H1 (cell line): ENCODE data around the gene DYNC1LI1. TPM values are rescaled to one million over a fixed set of nuclear protein-coding genes. Genes with fewer than 3 reads are reported as not detected.

Experiments used
- BCL11A ChIP-seq, 2 experiments: IDR thresholded peaks; one replicate each; pipeline ENCODE4 v1.6.1; 2011; ENCODE audit warnings: low read depth in 2 of 2, low read length in 2 of 2, mild to moderate bottlenecking in 2 of 2
- GABPA ChIP-seq: IDR thresholded peaks from 2 replicates; pipeline ENCODE4 v1.6.1; 2011; ENCODE audit warnings: mild to moderate bottlenecking, low read length, moderate library complexity, borderline replicate concordance; ENCODE audit not compliant: insufficient read depth
- POU5F1 ChIP-seq: IDR thresholded peaks from 2 replicates; pipeline ENCODE4 v1.6.1; 2011; ENCODE audit warnings: low read depth, mild to moderate bottlenecking, low read length, moderate library complexity
- TAF7 ChIP-seq: optimal IDR thresholded peaks from 2 replicates; pipeline ENCODE3; 2011; ENCODE audit warnings: low read depth, mild to moderate bottlenecking, inconsistent platforms, low read length, moderate library complexity, borderline replicate concordance
- TCF12 ChIP-seq: IDR thresholded peaks from 2 replicates; pipeline ENCODE4 v1.6.1; 2011; ENCODE audit warnings: low read depth, mild to moderate bottlenecking, low read length
- polyA plus RNA-seq, 7 experiments: library from polyadenylated mRNA; depleted of rRNA in 3 of 7; stranded (reverse) in 5 of 7; unstranded in 2 of 7; fragments of >200 nt in 5 of 7; fragments of 200-250 nt in 2 of 7; gene quantifications; 1 replicate in 5 of 7; 2 replicates in 1 of 7; 4 replicates in 1 of 7; pipeline versions ENCODE4 v1.2.1 to v1.2.3, GENCODE V29; 2011 to 2013; ENCODE audit warnings: missing spikeins in 2 of 7, mixed read lengths in 2 of 7
- total RNA-seq: library from RNA; stranded (reverse); fragmentation: NEBNext Ultra II Directional; extraction: Animal tissue kit (Norgen Biotek cat#: 25700); gene quantifications from 2 replicates; pipeline ENCODE4 v1.2.1, GENCODE V29; 2021

DYNC1LI1 gene
- total and polyA plus RNA-seq, 2 of the 8 experiments (the other 6 are each of a cell fraction or from before 2014, with no cell fraction given) = 13.6 to 45.1 TPM

GRCh38 chr3:32531010-32531647, 39.5 kb downstream of the DYNC1LI1 start (continued):
- no peak for TF ChIP-seq TAF7
- TF ChIP-seq GABPA = no peak
- no peak for TF ChIP-seq BCL11A (IDR thresholded peaks at IDR 0.05; ENCODE audit: low read depth in 2 of 2, low read length in 2 of 2)
- no peak for TF ChIP-seq POU5F1
- TF ChIP-seq TCF12 = no peak
